ENCODE measurements around the gene KRTAP20-3. TPM values are rescaled to one million over a fixed set of nuclear protein-coding genes. Genes with fewer than 3 reads are reported as not detected.

Gene KRTAP20-3
- total and polyA plus RNA-seq, 4 experiments from 2014 or later = not detected

GRCh38 chr21:30680586-30680985 is 37.9 kb downstream of the KRTAP20-3 start:
- Histone ChIP-seq H3K4me3 (ENCODE audit: low read length in 2 of 2) (no peak overlapping the region), H3K27me3 (ENCODE audit: insufficient read depth, low read length) (no peaks in the 10 kb centered on the region), H3K27ac (ENCODE audit: low read depth, low read length) (no peak overlapping the region), H3K4me1 (ENCODE audit: insufficient read depth, low read length) (no peaks in the 10 kb centered on the region), H3K9me3 (ENCODE audit: control insufficient read depth in 1 of 2, low read length in 2 of 2) (no peaks in the 10 kb centered on the region), H3K36me3 (ENCODE audit: insufficient read depth, low read length) (no peaks in the 10 kb centered on the region)
- peaks cover 0 to 4% (median 0%) of the 10 kb centered on the region in 8 donors for H3K9me3 Mint-ChIP-seq
- no peak for DNase-seq
- no peak overlapping the region for H3K27ac Mint-ChIP-seq
- H3K36me3 Mint-ChIP-seq = no peaks in the 10 kb centered on the region
- ChIA-PET CTCF (ENCODE audit: partially characterized antibody) (no interaction called here), POLR2A (ENCODE audit: partially characterized antibody) (no interaction called here)
- no peaks in the 10 kb centered on the region for H3K4me1 Mint-ChIP-seq
- H3K4me3 Mint-ChIP-seq = no peak overlapping the region
- intact Hi-C loops (cut with micrococcal nuclease) = no loop called here
- H3K27me3 Mint-ChIP-seq = no peaks in the 10 kb centered on the region

- POLR2A ChIA-PET (ENCODE audit: partially characterized antibody) = no interaction called here
- intact Hi-C loops (cut with micrococcal nuclease) = no loop called here
- Histone ChIP-seq H3K4me1 (ENCODE audit: insufficient read depth, low read length) (no peaks in the 10 kb centered on the region), H3K27me3 (ENCODE audit: insufficient read depth, low read length) (no peaks in the 10 kb centered on the region), H3K27ac (ENCODE audit: low read depth, low read length) (no peak overlapping the region), H3K4me3 (ENCODE audit: low read length in 2 of 2) (no peak overlapping the region), H3K36me3 (ENCODE audit: insufficient read depth, low read length) (no peaks in the 10 kb centered on the region), H3K9me3 (ENCODE audit: control insufficient read depth in 1 of 2, low read length in 2 of 2) (no peaks in the 10 kb centered on the region)
- Mint-ChIP-seq H3K27me3 (no peaks in the 10 kb centered on the region), H3K4me1 (no peaks in the 10 kb centered on the region), H3K36me3 (no peaks in the 10 kb centered on the region), H3K27ac (peak overlapping the region in 1 of 7 donors; percentile 0), H3K9me3 (peaks cover 0 to 3% (median 0%) of the 10 kb centered on the region in 8 donors), H3K4me3 (no peak overlapping the region)
- CTCF ChIA-PET (ENCODE audit: partially characterized antibody) = no interaction called here
- DNase-seq = no peak
Observed at GRCh38 chr21:30684506-30684905, 41.8 kb downstream of the KRTAP20-3 start.

- Mint-ChIP-seq H3K27me3 (peaks cover 0 to 2% of the 10 kb centered on the region in 2 donors), H3K36me3 (no peaks in the 10 kb centered on the region), H3K4me1 (no peaks in the 10 kb centered on the region), H3K4me3 (no peak overlapping the region), H3K27ac (no peak overlapping the region), H3K9me3 (peaks cover 0 to 2% (median 0%) of the 10 kb centered on the region in 8 donors)
- no peaks in the 10 kb centered on the region for H3K36me3 ChIP-seq (ENCODE audit: insufficient read depth, low read length)
- ChIA-PET POLR2A (ENCODE audit: partially characterized antibody) (no interaction called here), CTCF (ENCODE audit: partially characterized antibody) (no interaction called here)
- DNase-seq = no peak
- H3K27me3 ChIP-seq (ENCODE audit: insufficient read depth, low read length) = no peaks in the 10 kb centered on the region
- no peaks in the 10 kb centered on the region for H3K9me3 ChIP-seq (ENCODE audit: control insufficient read depth in 1 of 2, low read length in 2 of 2)
- H3K4me3 ChIP-seq (ENCODE audit: low read length in 2 of 2) = no peak overlapping the region
- no peak overlapping the region for H3K27ac ChIP-seq (ENCODE audit: low read depth, low read length)
- intact Hi-C loops (cut with micrococcal nuclease) = no loop called here
- no peaks in the 10 kb centered on the region for H3K4me1 ChIP-seq (ENCODE audit: insufficient read depth, low read length)
Observed at GRCh38 chr21:30689822-30690221, 47.2 kb downstream of the KRTAP20-3 start.

Other genes starting within 250 kb of the KRTAP20-3 start
- not detected for gene KRTAP13-1, start 246.8 kb upstream of the KRTAP20-3 start, total RNA-seq
- gene KRTAP13-1, start 246.8 kb upstream of the KRTAP20-3 start, polyA plus RNA-seq = not detected
- not detected for gene KRTAP13-3, start 216.9 kb upstream of the KRTAP20-3 start, total RNA-seq
- gene KRTAP13-3, start 216.9 kb upstream of the KRTAP20-3 start, polyA plus RNA-seq = not detected
- gene KRTAP13-4, start 212.6 kb upstream of the KRTAP20-3 start, total RNA-seq = not detected
- gene KRTAP13-4, start 212.6 kb upstream of the KRTAP20-3 start, polyA plus RNA-seq = not detected
- not detected for gene KRTAP15-1, start 202.6 kb upstream of the KRTAP20-3 start, total RNA-seq
- not detected for gene KRTAP15-1, start 202.6 kb upstream of the KRTAP20-3 start, polyA plus RNA-seq
- not detected for gene KRTAP19-1, start 162.5 kb upstream of the KRTAP20-3 start, total RNA-seq
- not detected for gene KRTAP19-1, start 162.5 kb upstream of the KRTAP20-3 start, polyA plus RNA-seq
- not detected for gene KRTAP19-2, start 155.4 kb upstream of the KRTAP20-3 start, total RNA-seq
- not detected for gene KRTAP19-2, start 155.4 kb upstream of the KRTAP20-3 start, polyA plus RNA-seq
- gene KRTAP19-3, start 150.9 kb upstream of the KRTAP20-3 start, total RNA-seq = not detected
- gene KRTAP19-3, start 150.9 kb upstream of the KRTAP20-3 start, polyA plus RNA-seq = not detected
- not detected for gene KRTAP19-4, start 145.7 kb upstream of the KRTAP20-3 start, total RNA-seq
- not detected for gene KRTAP19-4, start 145.7 kb upstream of the KRTAP20-3 start, polyA plus RNA-seq
- not detected for gene KRTAP19-5, start 140.7 kb upstream of the KRTAP20-3 start, total RNA-seq
- gene KRTAP19-5, start 140.7 kb upstream of the KRTAP20-3 start, polyA plus RNA-seq = not detected
- gene KRTAP19-6, start 101.0 kb upstream of the KRTAP20-3 start, total RNA-seq = not detected
- gene KRTAP19-6, start 101.0 kb upstream of the KRTAP20-3 start, polyA plus RNA-seq = not detected
- not detected for gene KRTAP19-7, start 81.5 kb upstream of the KRTAP20-3 start, total RNA-seq
- gene KRTAP19-7, start 81.5 kb upstream of the KRTAP20-3 start, polyA plus RNA-seq = not detected
- gene KRTAP22-2, start 52.5 kb upstream of the KRTAP20-3 start, total RNA-seq = not detected
- not detected for gene KRTAP22-2, start 52.5 kb upstream of the KRTAP20-3 start, polyA plus RNA-seq
- gene KRTAP6-3, start 50.4 kb upstream of the KRTAP20-3 start, total RNA-seq = not detected
- not detected for gene KRTAP6-3, start 50.4 kb upstream of the KRTAP20-3 start, polyA plus RNA-seq
- gene KRTAP6-2, start 44.0 kb upstream of the KRTAP20-3 start, total RNA-seq = not detected
- gene KRTAP6-2, start 44.0 kb upstream of the KRTAP20-3 start, polyA plus RNA-seq = not detected
- not detected for gene KRTAP22-1, start 41.8 kb upstream of the KRTAP20-3 start, total RNA-seq
- not detected for gene KRTAP22-1, start 41.8 kb upstream of the KRTAP20-3 start, polyA plus RNA-seq
- gene KRTAP6-1, start 28.9 kb upstream of the KRTAP20-3 start, total RNA-seq = not detected
- gene KRTAP6-1, start 28.9 kb upstream of the KRTAP20-3 start, polyA plus RNA-seq = not detected
- not detected for gene KRTAP20-1, start 26.4 kb upstream of the KRTAP20-3 start, total RNA-seq
- not detected for gene KRTAP20-1, start 26.4 kb upstream of the KRTAP20-3 start, polyA plus RNA-seq
- gene KRTAP20-4, start 22.2 kb upstream of the KRTAP20-3 start, total RNA-seq = not detected
- gene KRTAP20-4, start 22.2 kb upstream of the KRTAP20-3 start, polyA plus RNA-seq = not detected
- gene KRTAP20-2, start 7.7 kb upstream of the KRTAP20-3 start, total RNA-seq = not detected
- gene KRTAP20-2, start 7.7 kb upstream of the KRTAP20-3 start, polyA plus RNA-seq = not detected
- not detected for gene KRTAP21-3, start 75.9 kb downstream of the KRTAP20-3 start, total RNA-seq
- not detected for gene KRTAP21-3, start 75.9 kb downstream of the KRTAP20-3 start, polyA plus RNA-seq
- gene KRTAP21-2, start 104.4 kb downstream of the KRTAP20-3 start, total RNA-seq = not detected
- not detected for gene KRTAP21-2, start 104.4 kb downstream of the KRTAP20-3 start, polyA plus RNA-seq
- not detected for gene KRTAP21-1, start 112.6 kb downstream of the KRTAP20-3 start, total RNA-seq
- not detected for gene KRTAP21-1, start 112.6 kb downstream of the KRTAP20-3 start, polyA plus RNA-seq
- gene KRTAP8-1, start 170.4 kb downstream of the KRTAP20-3 start, total RNA-seq = not detected
- not detected for gene KRTAP8-1, start 170.4 kb downstream of the KRTAP20-3 start, polyA plus RNA-seq
- not detected for gene KRTAP7-1, start 186.9 kb downstream of the KRTAP20-3 start, total RNA-seq
- gene KRTAP7-1, start 186.9 kb downstream of the KRTAP20-3 start, polyA plus RNA-seq = not detected
- not detected for gene KRTAP11-1, start 238.7 kb downstream of the KRTAP20-3 start, total RNA-seq
- not detected for gene KRTAP11-1, start 238.7 kb downstream of the KRTAP20-3 start, polyA plus RNA-seq

Measured in CD4-positive, alpha-beta memory T cell (primary cell).